IMR-90 (cell line): ENCODE results near the gene ERP29. TPM values are rescaled to one million over a fixed set of nuclear protein-coding genes. Genes with fewer than 3 reads are reported as not detected.

Experiments used
- ATAC-seq: fragments of 200-7000 bp; cut with Tn5 transposase; 2 replicates; pipeline ENCODE4 v1.9.1; 2020; ENCODE audit warnings: low read depth, mild to moderate bottlenecking, moderate library complexity
- BruUV-seq: library from RNA; stranded (reverse); fragments of 400-500 nt; replicated peaks from 2 replicates; lab custom pipeline; 2021; lab: Mats Ljungman, UMichigan
- CTCF ChIA-PET: fragments of 300-600 bp; formaldehyde crosslinking; extraction: SDS; loops from one replicate; lab custom pipeline; 2021; ENCODE audit warnings: antibody characterized with exemption; lab: Yijun Ruan, JAX
- POLR2A ChIA-PET: fragments of 300-600 bp; sonication (Branson Sonifier 250); formaldehyde crosslinking; loops from one replicate; lab custom pipeline; 2022; ENCODE audit warnings: antibody characterized with exemption; ENCODE audit not compliant: unreplicated experiment; lab: Charles Lee
- DNase-seq: peaks from one replicate; pipeline ENCODE4 v3.0.0; 2013
- H2AFZ ChIP-seq: replicated peaks from 2 replicates; pipeline ENCODE3; 2013; ENCODE audit warnings: low read length, mild to moderate bottlenecking; ENCODE audit not compliant: poor library complexity
- H2AK5ac ChIP-seq: 2 replicates; pipeline ENCODE4 v1.6.1; 2013; ENCODE audit warnings: low read depth, low read length, inconsistent platforms
- H2AK9ac ChIP-seq: replicated peaks from 2 replicates; pipeline ENCODE3; 2013; ENCODE audit warnings: mild to moderate bottlenecking, low read depth, low read length, moderate library complexity; ENCODE audit not compliant: poor library complexity
- H2BK120ac ChIP-seq: 2 replicates; pipeline ENCODE4 v1.6.1; 2013; ENCODE audit warnings: low read depth, low read length, inconsistent platforms
- H2BK15ac ChIP-seq: 3 replicates; pipeline ENCODE4 v1.6.1; 2013; ENCODE audit warnings: low read depth, low read length, inconsistent platforms
- H2BK20ac ChIP-seq: 2 replicates; pipeline ENCODE4 v1.6.1; 2013; ENCODE audit warnings: low read depth, mild to moderate bottlenecking, inconsistent platforms, low read length, moderate library complexity
- H2BK5ac ChIP-seq: 2 replicates; pipeline ENCODE4 v1.6.1; 2013; ENCODE audit warnings: mild to moderate bottlenecking, low read depth, low read length, inconsistent platforms; ENCODE audit not compliant: poor library complexity, severe bottlenecking
- H3K14ac ChIP-seq: replicated peaks from 2 replicates; pipeline ENCODE4 v1.6.1; 2013; ENCODE audit warnings: low read depth, low read length, inconsistent platforms
- H3K18ac ChIP-seq: 2 replicates; pipeline ENCODE4 v1.6.1; 2013; ENCODE audit warnings: low read depth, low read length, control low read depth
- H3K23ac ChIP-seq: 2 replicates; pipeline ENCODE4 v1.6.1; 2013; ENCODE audit warnings: low read depth, low read length, inconsistent platforms
- H3K27ac ChIP-seq: 2 replicates; pipeline ENCODE4 v1.5.1; 2013; ENCODE audit warnings: mild to moderate bottlenecking, control low read depth, low read length; ENCODE audit not compliant: insufficient read depth
- H3K27me3 ChIP-seq: 2 replicates; pipeline ENCODE4 v1.6.1; 2013; ENCODE audit warnings: low read length; ENCODE audit not compliant: control insufficient read depth, insufficient read depth
- H3K36me3 ChIP-seq: 2 replicates; pipeline ENCODE4 v1.6.1; 2013; ENCODE audit warnings: low read length, mixed read lengths; ENCODE audit not compliant: control insufficient read depth, insufficient read depth
- H3K4ac ChIP-seq: 2 replicates; pipeline ENCODE4 v1.6.1; 2013; ENCODE audit warnings: low read depth, low read length, inconsistent platforms
- H3K4me1 ChIP-seq: 2 replicates; pipeline ENCODE4 v1.6.1; 2013; ENCODE audit warnings: low read length, mixed read lengths; ENCODE audit not compliant: control insufficient read depth, insufficient read depth
- H3K4me2 ChIP-seq: 2 replicates; pipeline ENCODE4 v1.6.1; 2013; ENCODE audit warnings: low read depth, mild to moderate bottlenecking, control low read depth, low read length, moderate library complexity
- H3K4me3 ChIP-seq: 2 replicates; pipeline ENCODE4 v1.5.1; 2013; ENCODE audit warnings: low read depth, mild to moderate bottlenecking, control low read depth, low read length, moderate library complexity; ENCODE audit not compliant: insufficient read depth
- H3K56ac ChIP-seq: 2 replicates; pipeline ENCODE4 v1.6.1; 2013; ENCODE audit warnings: low read length, inconsistent platforms; ENCODE audit not compliant: insufficient read depth; ENCODE audit errors: extremely low read depth
- H3K79me1 ChIP-seq, 2 experiments: 2 replicates each; pipeline ENCODE4 v1.6.1; 2013; ENCODE audit warnings: low read length in 2 of 2, inconsistent platforms in 1 of 2, low read depth in 1 of 2
- H3K9ac ChIP-seq: 2 replicates; pipeline ENCODE4 v1.6.1; 2013; ENCODE audit warnings: low read depth, low read length, control low read depth
- H3K9me1 ChIP-seq: 2 replicates; pipeline ENCODE4 v1.6.1; 2013; ENCODE audit warnings: low read length, inconsistent platforms; ENCODE audit not compliant: insufficient read depth
- H3K9me3 ChIP-seq: 2 replicates; pipeline ENCODE4 v1.6.1; 2013; ENCODE audit warnings: low read length; ENCODE audit not compliant: control insufficient read depth, insufficient read depth
- H4K20me1 ChIP-seq: 2 replicates; pipeline ENCODE4 v1.6.1; 2013; ENCODE audit warnings: low read length, inconsistent platforms; ENCODE audit not compliant: insufficient read depth
- H4K5ac ChIP-seq: 2 replicates; pipeline ENCODE4 v1.6.1; 2013; ENCODE audit warnings: mild to moderate bottlenecking, low read depth, low read length, control low read depth
- H4K8ac ChIP-seq, 2 experiments: 2 replicates each; pipeline ENCODE4 v1.6.1; 2013; ENCODE audit warnings: low read depth in 2 of 2, low read length in 2 of 2, control low read depth in 1 of 2, inconsistent platforms in 1 of 2
- H4K91ac ChIP-seq: 2 replicates; pipeline ENCODE4 v1.6.1; 2013; ENCODE audit warnings: low read depth, low read length, inconsistent platforms; ENCODE audit not compliant: insufficient read depth
- BHLHE40 ChIP-seq: fragments of 150-350 bp; IDR thresholded peaks from 2 replicates; pipeline ENCODE4 v1.6.1; 2016; ENCODE audit warnings: mild to moderate bottlenecking, low read depth, low read length
- CEBPB ChIP-seq: IDR thresholded peaks from 2 replicates; pipeline ENCODE4 v1.6.1; 2012; ENCODE audit warnings: low read depth, low read length, improper control_type of control experiment
- MAFK ChIP-seq: IDR thresholded peaks from 2 replicates; pipeline ENCODE4 v1.6.1; 2012; ENCODE audit warnings: low read depth, low read length, improper control_type of control experiment
- MAZ ChIP-seq: IDR thresholded peaks from 2 replicates; pipeline ENCODE4 v1.6.1; 2012; ENCODE audit warnings: low read depth, mild to moderate bottlenecking, low read length, improper control_type of control experiment, moderate library complexity, borderline replicate concordance
- NFE2L2 ChIP-seq: fragments of 150-350 bp; IDR thresholded peaks from 2 replicates; pipeline ENCODE4 v1.6.1; 2016; ENCODE audit warnings: low read depth, mild to moderate bottlenecking, low read length
- RFX5 ChIP-seq: IDR thresholded peaks from 2 replicates; pipeline ENCODE4 v1.8.0; 2012; ENCODE audit warnings: low read depth, mild to moderate bottlenecking, low read length, moderate library complexity
- WGBS, 2 experiments: methylation state at CpG; one replicate each; pipeline versions ENCODE4 v1.1.5 to v1.1.7; 2013; ENCODE audit warnings: missing lambda C conversion rate in 2 of 2; ENCODE audit not compliant: insufficient read length in 1 of 2; ENCODE audit errors: extremely low coverage in 2 of 2; 5-methylcytosine and 5-hydroxymethylcytosine counted together
- dilution Hi-C: fragments of 300-500 bp; cut with HindIII; formaldehyde crosslinking; loops from one replicate; pipeline ENCODE4 v1.14.3; 2018; ENCODE audit warnings: low sequenced_read_pairs; ENCODE audit not compliant: unreplicated experiment
- in situ Hi-C: fragments of 300-500 bp; cut with MboI; formaldehyde crosslinking; loops from 3 replicates; pipeline ENCODE4 v1.14.3; 2019; ENCODE audit warnings: low sequenced_read_pairs, inconsistent platforms, mixed read lengths
- intact Hi-C: fragments of 100-400 bp; cut with micrococcal nuclease; formaldehyde crosslinking; loops from 2 replicates; pipeline ENCODE4 v1.10.0; 2022
- polyA plus RNA-seq, 3 experiments: library from polyadenylated mRNA; depleted of rRNA; stranded (reverse); fragments of >200 nt; gene quantifications; 2 replicates each; pipeline ENCODE4 v1.2.3, GENCODE V29; 2012; ENCODE audit warnings: low replicate concordance in 1 of 3
- total RNA-seq: library from RNA; depleted of rRNA; stranded (reverse); fragments of >200 nt; gene quantifications from 2 replicates; pipeline ENCODE4 v1.2.3, GENCODE V29; 2012

Gene ERP29
- total and polyA plus RNA-seq, 2 of the 4 experiments (the other 2 are of a cell fraction): 30.3 to 98.8 TPM

GRCh38 chr12:112022241-112023016 is 9.2 kb downstream of the ERP29 start:
- no peak overlapping the region for H3K4ac ChIP-seq
- no peak overlapping the region for H4K5ac ChIP-seq
- DNase-seq (no peak), ATAC-seq (no peak)
- POLR2A ChIA-PET: interaction anchor here (0.6 kb wide), 1 partner anchor 25 kb away, joined by 6 read pairs; no protein-coding TSS in a partner anchor
- H2AK5ac ChIP-seq: no peak overlapping the region
- H3K4me2 ChIP-seq: no peak overlapping the region
- H4K91ac ChIP-seq: no peak overlapping the region
- H3K9ac ChIP-seq: no peak overlapping the region
- 86% methylated on average over 10 of the region's 11 CpGs; no CpG with 5 or more reads in 1 of the 2 experiments for WGBS, 2 experiments
- no peak overlapping the region for H3K4me3 ChIP-seq
- H3K79me1 ChIP-seq: peaks cover 27 to 54% of the 10 kb centered on the region in 2 experiments
- no peaks in the 10 kb centered on the region for H3K27me3 ChIP-seq
- no peak overlapping the region for H2BK20ac ChIP-seq
- H2AFZ ChIP-seq: no peak overlapping the region
- TF ChIP-seq CEBPB (no peak), NFE2L2 (no peak), MAZ (no peak), BHLHE40 (no peak), RFX5 (no peak), MAFK (no peak)
- H4K20me1 ChIP-seq: peaks cover 34% of the 10 kb centered on the region; the same call in 1 of the 2 replicates
- in situ Hi-C loops: no loop called here
- no peak overlapping the region for H2BK120ac ChIP-seq
- no peak overlapping the region for H2AK9ac ChIP-seq
- peaks cover 9% of the 10 kb centered on the region for H3K4me1 ChIP-seq
- no peak overlapping the region for H2BK5ac ChIP-seq
- no peaks in the 10 kb centered on the region for H3K9me3 ChIP-seq
- dilution Hi-C loops: no loop called here
- H3K9me1 ChIP-seq: peaks cover 25% of the 10 kb centered on the region
- intact Hi-C loops: no loop called here
- H3K14ac ChIP-seq: no peak overlapping the region
- H3K56ac ChIP-seq: no peak overlapping the region
- TSS peak; percentile 99 for BruUV-seq
- no peak overlapping the region for H2BK15ac ChIP-seq
- H3K36me3 ChIP-seq: peaks cover 30% of the 10 kb centered on the region
- H3K18ac ChIP-seq: no peak overlapping the region
- H3K27ac ChIP-seq: no peak overlapping the region
- no peak overlapping the region for H4K8ac ChIP-seq
- CTCF ChIA-PET: interaction anchor here (0.6 kb wide), 2 partner anchors 95 to 212 kb away, joined by 3 read pairs; no protein-coding TSS in a partner anchor
- H3K23ac ChIP-seq: no peak overlapping the region
